Stimulated activated CD4-positive, alpha-beta T cell treated with anti-CD3 and anti-CD28 coated beads, Interleukin-15, amount 100 ng/mL, for 24 hours (primary cell): Measurements from ENCODE around the gene HOXA11.

Experiments
- DNase-seq: peaks from one replicate; pipeline ENCODE4 v3.0.0-alpha.2; 2020

The HOXA11 gene

DNA sequence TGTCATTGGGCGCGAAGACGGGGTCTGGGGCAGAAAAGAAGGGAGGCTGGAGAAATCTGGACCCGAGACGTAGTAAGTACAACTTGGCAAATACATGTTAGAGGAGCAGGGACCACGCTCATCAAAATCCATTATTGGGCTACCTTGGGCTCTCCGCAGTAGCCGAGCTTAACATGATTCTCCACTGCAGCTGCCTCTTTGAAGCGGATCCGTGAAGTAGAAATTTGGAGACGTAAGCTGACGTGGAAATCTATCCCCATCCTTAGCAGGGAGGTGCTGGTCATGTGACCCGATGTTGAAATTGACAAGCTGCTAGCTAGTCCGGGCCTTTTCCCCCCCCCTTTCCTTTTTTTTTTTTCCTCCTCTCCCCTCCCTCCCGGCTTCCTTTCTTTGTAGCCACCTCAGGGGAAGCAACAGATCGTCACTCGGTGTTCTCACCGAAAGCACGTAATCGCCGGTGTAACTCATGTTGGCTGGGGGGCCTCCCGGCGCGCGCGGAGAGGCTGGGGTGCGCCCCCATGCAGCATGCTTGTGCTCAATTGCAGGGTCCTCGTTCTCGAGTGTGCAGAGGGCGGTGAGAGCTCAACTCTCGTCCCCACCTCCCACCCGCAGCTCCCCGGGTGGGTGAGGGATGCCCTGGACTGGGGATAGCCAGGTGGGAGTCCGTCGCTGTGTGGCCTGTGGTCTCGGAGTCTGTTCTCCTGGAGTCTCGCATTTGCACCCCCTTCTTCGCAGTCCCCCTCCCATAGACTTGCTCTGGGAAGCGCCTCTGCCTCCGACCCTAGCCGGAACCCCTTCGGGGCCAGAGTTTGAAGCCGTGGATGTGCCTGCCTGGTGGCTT, at the start of gene HOXA11:
Gene HOXA11 (minus strand): TSS at position 220 of the 841 bp plus-strand sequence. CDS start 88 bp downstream, at position 132.
- DNase-seq: no peak

DNA sequence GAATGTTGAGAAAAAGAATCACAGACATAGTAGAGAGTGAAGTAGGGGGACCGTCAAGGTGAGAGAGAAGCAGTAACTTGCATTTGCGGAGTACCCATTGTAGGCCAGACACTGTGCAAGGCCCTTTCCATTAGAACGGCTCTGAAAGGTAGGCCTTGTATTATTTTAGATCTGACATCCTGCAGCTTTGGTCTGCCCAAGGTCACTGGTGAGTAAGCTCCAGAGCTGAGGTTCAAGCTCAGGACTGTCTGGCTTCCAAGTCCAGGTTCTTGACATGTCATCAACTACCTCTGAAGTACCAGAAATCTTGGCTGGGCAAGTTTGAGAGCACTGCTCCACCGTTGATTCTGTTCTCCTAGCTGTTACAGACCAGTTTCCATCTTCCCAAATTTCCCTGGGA, 44.4 kb upstream of the HOXA11 start:
- no peak for DNase-seq

DNA sequence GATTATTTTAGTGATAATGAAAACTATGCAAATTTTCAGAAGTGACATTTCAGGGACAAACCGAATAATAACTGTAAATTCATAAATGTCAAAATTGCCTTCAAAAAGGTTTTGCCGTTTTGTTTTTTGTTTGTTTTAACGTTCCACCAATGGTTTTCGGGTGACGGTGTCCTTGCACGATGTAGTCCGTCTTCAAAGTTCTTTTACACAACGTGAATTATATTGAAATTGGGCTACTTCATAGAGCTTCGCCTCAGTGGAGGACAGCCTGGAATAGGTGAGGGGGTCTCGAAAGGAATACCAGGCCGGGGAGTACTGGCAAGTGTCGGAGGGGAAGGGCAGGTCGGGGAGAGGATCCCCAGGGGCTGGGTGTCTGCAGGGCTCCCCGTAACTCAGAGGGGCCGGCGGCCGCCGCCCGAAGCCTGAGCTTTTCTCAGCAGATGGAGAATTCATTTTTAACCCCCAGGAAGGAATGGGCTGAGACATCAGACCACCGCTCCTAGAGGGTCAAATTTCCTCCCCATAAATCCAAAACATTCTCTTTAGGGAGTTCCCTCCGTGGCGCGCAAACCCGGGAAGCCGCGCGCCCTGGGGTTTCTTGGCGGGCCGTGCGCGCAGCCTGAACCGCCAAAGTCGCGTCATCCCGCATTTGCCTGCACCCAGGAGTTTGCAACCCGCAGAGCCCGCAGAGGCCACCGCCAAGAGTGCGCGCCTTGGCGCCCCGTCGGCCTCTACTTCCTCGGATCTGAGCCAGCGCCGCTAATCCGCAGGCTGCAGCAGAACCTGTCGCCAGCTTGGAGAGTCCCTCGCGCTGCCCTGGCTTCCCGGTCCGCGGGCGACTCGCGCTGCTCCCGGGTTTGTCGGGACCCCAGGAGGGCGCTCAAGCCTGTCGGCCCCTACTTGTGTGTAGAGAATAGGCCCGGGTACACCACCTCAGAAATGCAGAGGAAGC, 40.2 kb upstream of the HOXA11 start:
- DNase-seq: no peak

DNA sequence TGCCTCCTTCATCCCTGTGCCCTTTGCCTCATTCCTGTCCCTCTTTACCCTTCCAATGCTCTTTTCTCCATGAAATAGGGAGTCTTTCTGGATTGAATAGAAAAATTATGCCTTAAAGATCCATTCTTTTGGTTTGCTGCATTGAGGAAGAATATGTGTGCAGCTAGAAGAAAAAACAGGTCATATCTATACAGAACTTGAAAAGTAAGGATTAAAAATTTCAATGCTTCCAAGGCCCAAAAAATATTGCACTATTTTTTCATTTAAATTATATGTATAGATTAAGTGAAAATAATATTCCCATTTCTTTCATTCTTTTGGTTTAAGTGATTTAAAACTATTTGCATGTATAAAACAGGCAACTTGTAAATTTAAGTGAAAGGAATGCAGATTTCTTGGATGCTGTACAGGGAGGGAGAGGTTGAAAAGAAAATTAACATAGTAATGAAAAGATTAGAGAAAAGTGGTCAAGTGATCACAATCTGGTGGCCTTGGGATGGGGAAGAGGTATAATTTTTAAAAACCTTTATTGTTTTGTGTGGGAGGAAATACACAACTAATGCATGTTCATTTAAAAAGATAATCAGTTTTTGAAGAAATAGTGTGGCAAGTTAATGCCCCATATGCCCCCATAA, 39.0 kb upstream of the HOXA11 start:
- no peak for DNase-seq

DNA sequence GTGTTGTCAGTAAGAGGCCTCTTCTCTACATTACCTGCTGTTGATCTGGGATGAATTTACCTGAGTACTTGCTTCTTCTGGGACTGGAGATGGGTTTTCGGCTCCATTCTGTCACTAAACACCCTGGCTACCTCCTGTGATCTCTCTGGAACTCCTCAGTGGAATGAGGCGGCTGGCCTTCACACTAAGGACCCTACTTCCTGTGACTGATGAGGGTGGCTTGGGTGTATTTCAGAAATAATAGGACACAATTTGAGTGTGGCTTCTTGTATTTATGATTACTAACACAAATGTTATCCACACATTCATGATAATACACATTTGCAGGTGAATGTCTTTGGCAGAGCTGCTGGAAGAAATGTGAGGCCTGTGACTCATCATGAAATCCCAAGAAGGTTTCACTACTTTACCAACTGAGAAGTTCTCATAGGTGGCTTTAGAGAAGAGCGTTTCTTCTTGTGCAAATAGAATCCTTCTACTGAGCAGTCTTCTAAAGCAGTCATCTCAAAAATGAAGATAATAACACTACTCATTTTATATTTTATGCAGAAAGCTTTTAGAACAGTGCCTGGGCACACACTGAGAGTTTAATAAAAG, 36.3 kb upstream of the HOXA11 start:
- DNase-seq: no peak

DNA sequence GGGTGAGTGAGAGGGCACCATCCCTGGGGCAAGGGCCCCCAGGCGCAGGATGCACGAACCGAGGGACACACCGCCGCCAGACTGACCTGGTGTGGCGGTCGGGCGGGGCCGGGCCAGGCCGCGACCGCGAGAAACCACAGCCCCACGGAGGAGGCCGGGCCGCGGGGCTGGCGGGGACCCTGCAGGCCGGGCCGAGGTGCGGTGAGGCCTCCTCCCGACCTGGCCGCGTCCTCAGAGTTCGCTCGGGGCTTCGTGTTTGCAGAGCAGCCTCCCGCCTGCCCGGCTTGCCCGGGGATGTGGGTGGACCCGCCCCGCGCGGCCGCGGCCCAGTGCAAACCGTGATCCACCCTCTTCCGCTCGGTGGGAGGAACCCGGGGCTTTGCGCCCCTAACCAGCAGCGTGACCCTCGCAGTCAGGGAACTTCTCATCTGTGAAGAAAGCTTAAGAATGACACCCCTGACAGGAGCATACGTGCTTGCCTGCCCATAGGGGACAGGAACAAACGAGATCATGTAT, 35.5 kb upstream of the HOXA11 start:
- no peak for DNase-seq

DNA sequence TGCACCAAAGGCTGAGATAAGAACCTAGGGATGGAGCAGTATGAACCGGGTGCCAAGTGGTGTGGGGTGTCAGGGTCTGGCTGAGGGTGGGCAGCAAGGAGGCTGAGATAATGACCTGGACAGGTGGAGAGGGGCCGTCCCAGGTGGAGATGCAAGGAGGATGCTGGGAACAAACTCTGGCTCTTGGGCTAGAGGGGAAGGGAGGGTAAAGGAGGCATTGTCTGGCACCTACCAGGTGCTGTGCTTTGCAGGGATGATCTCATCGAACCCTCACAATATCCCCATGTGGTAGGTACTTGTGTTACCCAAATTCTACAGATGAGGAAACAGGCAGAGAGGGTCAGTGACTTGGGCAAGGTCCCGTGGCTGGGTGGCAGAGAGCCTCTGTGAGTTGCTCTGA, 34.8 kb upstream of the HOXA11 start:
- no peak for DNase-seq

DNA sequence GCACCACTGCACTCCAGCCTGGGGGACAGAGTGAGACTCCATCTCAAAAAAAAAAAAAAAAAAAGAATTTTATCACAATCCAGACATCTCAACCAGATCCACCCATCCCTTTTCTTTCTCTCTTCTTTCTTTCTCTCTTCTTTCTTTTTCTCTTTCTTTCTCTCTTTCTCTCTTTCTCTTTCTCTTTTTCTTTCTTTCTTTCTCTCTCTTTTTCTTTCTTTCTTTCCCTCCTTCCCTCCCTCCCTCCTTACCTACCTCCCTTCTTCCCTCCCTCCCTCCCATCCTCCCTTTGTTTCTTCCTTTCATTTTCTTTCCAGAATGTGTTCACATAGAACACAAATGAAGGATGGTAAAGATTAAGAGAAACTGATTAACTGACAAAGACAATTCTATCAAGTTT, 32.9 kb upstream of the HOXA11 start:
- no peak for DNase-seq

DNA sequence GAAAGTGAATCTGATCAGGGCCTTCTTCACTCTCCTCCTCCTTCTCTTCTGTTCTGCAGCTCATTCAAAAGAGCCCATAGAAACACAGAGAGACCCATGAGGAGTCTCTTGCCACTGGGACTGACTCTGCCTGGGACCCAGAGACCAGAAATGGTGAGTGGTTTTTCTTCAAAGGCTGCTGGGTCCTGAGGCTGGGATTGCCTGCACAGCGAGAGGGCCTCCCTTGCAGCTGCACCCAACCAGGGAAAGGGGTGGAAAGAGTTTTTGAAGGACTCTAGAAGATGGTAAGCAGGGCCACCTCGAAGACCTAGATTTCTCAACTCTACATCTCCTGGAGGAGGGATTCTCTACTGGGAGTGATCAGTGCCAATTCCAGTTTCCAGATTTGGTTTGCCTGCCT, 30.3 kb upstream of the HOXA11 start:
- no peak for DNase-seq

DNA sequence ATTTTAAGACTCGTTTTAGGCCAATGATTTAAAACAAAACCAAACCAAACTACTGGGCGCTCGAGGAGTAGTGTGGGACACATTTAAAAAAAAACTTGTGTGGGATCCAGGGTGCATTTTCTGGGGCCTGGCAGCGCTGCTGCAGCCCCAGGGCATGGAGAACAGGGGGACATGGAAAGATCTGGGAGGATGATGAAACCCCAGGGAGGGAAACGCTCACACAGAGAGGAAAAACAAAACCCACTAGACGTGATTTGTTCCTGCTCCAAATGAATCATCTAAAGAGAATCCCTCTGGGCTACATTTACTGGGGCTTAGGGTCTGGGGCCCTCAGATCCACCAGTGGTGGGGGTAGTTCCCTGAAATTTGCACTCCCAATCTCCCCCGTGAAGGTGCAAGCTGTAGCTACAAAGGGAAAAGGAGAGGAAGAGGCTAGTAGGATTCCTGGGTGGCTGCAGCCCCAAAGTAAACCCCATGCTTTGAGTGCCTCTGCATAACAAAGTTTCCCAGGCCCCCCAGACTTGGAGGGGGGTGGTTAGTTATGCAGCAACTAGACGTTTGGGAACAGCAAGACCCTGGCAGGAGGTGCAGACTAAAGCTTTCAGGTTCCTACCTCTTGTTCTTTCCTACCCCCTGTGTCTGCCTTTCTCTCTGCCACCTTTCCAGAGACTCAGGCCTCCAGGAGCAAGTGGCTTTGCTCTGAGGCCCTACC, 29.4 kb upstream of the HOXA11 start:
- no peak for DNase-seq

DNA sequence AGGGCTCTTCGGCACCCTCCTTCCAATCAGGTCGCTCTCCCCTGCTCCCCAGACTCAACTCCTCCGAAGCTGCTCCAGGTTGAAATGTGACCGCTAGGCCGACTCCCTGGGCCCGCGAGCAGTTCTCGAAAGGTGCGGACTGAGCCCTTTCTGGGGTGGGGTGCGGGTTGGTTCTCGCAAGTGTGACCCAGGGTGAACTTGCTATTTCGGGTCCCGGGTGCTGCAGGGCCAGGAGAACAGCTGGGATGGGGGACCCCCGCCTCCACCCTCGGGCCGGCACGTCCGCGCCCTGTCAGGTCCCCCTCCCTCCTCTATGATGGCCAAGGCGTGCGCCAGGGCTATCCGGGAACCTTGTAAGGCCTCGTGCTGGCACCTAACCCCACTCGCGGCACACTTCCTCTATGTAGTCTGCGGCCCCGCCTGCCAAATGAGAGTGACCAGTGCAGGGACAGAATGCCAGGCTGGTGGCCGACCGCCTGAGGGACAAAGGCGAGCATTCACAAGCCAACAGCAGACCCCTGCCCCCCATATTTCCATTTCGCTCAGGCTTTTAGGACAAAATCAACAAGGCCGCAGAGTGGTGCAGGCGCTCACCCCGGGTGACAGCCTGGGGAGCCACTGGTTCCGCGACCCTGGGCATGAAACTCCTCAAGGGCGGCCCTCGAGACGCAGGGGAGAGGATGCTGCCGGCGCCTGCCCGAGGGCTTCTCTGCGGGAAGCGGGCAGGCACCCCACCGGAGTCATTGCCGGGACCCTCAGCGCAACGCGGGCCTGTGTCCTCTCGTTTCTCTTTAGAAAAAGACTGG, 28.6 kb upstream of the HOXA11 start:
- DNase-seq: no peak

DNA sequence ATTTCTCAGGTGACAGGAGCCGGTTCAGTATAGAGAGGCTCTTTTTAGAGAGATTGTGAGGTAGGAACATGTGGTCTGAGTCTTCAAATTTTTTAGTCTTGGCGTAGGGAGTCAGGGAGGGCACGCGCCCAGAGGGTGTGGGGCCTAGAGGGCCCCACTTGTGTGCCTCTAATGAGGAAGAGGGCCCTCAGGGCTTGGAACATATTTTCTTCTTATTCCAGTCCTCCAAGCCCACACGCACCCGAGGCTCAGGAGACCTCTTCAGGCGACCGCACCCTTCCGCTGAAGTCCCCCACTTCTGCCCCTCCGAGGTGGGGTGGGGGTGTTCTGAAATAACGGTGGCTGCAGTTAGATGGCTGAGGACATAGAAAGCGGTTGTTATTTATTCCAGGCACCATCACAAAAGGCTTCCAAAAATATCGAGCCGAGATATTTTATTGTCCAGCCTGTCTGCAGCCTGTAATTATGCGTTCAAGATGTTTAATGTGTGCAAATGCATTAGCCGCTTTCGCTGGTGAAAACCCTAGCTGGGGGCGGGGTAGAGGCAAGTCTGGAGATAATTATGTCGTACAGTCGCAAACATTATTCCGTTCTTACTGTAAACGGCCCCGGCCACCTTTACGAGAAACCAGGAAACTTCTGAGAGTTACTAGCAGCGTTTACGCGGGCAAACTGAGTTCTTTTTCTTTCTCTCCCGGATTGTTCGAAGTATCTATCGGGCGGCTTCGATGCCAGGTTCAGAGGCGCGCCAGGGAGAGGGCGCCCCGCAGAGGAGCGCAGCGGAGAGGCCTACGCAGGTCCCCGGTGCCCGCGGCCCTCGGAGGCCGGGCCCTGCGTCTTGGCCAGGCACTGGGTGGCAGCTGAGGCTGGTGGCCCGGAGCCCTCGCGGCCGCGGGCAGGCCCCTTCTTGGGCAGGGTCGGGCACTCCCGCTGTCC, 27.7 kb upstream of the HOXA11 start:
- DNase-seq: no peak

DNA sequence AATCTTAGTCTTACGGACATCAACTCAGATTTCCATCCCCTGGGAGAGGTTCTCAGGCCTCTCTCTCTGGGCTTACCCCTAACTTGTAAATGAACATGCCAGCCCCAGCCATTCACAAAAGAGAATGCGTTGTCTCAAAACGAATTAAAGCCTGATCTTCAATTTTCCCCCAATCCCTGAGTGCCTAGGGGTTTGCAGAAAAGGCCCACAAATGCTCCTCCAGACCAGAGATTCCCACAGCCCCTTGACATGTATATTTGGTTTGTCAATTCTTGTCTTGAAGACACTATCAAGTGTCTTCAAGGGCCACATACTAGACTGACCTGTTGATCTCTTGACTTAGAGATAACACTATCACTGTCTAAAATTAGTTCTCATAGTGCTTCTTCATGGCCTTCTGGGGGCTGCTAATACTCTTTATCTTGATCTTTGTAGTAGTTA, 26.8 kb upstream of the HOXA11 start:
- DNase-seq: no peak

DNA sequence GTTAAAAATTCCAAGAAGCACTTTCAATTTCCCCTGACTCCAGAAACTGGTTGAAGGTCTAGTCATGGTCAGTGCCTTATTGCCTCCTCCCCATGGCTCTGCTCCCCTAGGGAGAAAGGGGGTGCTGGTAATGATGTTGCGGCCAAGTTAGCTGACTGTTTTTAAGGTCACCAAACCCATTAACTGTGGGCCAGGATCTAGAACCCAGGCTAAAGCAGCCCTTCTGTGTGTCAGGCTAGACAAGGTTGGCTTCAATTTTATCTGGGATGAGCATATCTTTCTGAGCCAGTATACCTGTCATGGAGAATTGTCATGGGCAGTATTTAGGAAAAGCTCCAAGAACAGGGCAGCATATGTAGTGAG, 26.0 kb upstream of the HOXA11 start:
- no peak for DNase-seq

DNA sequence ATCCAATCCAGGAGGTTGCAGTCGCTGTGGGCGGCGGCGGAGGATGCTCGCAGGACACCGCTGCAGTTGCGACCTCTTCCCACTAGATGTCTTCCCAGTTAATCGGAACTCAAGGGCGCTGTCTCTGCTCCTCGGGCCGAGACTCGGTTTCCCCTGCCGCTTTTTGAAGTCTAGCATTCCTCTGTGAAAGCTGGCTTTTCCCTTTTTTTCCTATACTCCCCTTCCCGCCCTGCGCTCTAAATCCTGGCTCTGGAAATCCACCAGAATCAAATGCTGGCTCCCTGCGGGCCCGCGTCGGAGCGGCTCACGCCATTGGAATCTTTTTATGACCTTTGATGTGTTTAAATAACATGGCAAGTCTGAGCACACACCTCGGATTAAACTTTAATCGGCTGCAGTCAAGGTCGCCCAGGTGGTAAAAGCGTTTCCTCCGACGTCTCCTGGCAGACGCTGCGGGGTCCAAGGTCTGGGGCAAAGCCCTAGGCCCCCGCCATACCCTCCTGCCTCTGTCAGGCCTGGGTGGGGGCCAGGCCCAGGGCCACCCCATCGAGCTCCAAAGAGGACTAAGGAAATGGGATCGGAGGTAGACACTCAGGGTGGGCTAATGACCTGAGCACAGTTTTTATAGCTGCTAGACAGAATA, 25.5 kb upstream of the HOXA11 start:
- DNase-seq: peak; percentile 74

DNA sequence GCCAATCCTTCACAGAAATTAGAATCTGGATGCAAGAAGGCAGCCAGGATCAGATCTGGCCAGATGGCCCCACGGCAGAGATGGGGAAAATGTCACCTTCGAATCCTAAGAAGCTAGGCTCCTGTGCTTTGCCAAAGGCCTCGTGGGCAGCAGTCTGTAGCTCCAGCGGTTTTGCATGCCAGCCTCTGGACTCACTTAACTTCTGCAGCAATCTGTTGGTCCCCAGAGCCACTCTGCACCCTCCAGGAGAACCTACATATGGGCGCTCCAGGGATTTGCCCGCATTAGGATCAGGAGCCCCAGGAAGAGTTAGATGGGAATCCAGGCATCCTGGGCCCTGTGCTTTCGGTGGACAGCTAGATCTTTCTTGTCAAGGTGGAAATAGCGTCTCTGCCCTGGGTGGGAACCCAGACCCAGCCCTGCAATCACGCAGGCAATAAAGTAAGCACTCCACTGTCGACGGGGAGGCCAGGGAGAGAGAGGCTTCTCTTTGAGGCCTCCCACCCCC, 25.0 kb upstream of the HOXA11 start:
- DNase-seq: no peak

DNA sequence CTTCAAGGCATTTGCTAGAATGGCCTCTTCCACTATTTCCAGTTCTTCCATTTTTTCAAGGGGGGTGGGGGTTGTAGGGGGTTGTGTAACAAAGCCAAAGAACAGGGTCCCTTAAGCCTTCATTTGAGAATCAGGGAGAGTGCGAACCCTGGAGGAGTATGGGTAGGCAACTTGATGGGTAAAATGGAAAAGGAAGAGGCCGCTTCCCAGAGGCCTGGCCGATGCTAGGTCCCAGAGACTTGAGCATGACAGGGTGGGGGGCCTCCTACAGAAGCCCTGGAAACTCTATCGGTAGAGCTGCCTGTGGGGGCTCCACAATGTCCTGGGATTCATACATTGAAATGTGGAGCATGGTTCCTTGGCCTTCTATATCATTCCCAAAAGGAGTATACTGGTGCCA, 24.0 kb upstream of the HOXA11 start:
- DNase-seq: no peak

DNA sequence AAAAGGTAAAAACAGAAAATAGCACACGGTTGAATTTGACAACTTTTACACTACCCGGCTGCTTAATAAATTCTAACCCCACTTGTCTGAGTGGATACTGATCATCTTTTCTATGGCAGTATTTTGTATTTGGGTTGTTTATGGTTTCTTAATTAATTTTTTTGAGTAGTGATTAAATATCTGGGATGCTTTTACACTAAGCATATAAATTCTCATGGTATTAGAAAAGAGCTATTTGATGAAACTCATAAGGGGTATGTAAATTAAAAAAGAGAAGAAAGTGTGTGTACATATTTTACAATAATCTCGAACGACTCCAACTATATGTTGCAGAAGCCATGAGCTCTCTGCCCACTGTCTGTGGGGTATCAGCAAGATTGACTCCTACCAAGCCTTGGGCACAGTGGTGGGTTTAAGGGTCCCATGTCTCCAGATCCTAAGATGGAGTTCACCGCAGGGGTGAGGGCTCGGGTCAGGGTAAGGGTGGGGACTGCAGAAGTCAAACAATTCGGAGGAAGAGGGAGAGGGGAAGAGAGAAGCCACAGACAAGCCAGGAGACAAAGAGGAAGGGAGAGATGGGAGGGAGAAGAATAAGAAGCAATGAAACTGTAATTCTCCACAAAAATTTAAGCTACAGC, 22.4 kb upstream of the HOXA11 start:
- DNase-seq: no peak
